CD4-positive, alpha-beta T cell treated with Interleukin-10 for 1 hour (primary cell): ENCODE results near the gene ABCA7.

Source experiments
- DNase-seq: peaks from one replicate; pipeline ENCODE4 v3.0.0-alpha.2; 2020

ABCA7 gene

GRCh38 chr19:1041835-1042685 lies 2.2 kb downstream of the ABCA7 start:
- no peak for DNase-seq

GRCh38 chr19:1042689-1043511 lies 3.0 kb downstream of the ABCA7 start:
- no peak for DNase-seq

- peak; percentile 83 for DNase-seq
Measured at GRCh38 chr19:1045247-1045603, 5.3 kb downstream of the ABCA7 start.

GRCh38 chr19:1046117-1046626 lies 6.3 kb downstream of the ABCA7 start:
- no peak for DNase-seq

GRCh38 chr19:1046836-1047695 lies 7.2 kb downstream of the ABCA7 start:
- DNase-seq, result no peak

GRCh38 chr19:1047696-1048147 lies 7.8 kb downstream of the ABCA7 start:
- DNase-seq, result no peak

- DNase-seq, result no peak
Measured at GRCh38 chr19:1049106-1049505, 9.2 kb downstream of the ABCA7 start.

- no peak for DNase-seq
Measured at GRCh38 chr19:1049800-1050199, 9.9 kb downstream of the ABCA7 start.

- DNase-seq, result no peak
Measured at GRCh38 chr19:1050989-1051788, 11.3 kb downstream of the ABCA7 start.

- DNase-seq, result no peak
Measured at GRCh38 chr19:1051791-1052190, 11.9 kb downstream of the ABCA7 start.

- no peak for DNase-seq
Measured at GRCh38 chr19:1052349-1052975, 12.6 kb downstream of the ABCA7 start.

GRCh38 chr19:1053176-1054101 lies 13.5 kb downstream of the ABCA7 start:
- DNase-seq, result no peak

GRCh38 chr19:1054102-1055027 lies 14.5 kb downstream of the ABCA7 start:
- DNase-seq, result no peak

GRCh38 chr19:1055028-1055425 lies 15.1 kb downstream of the ABCA7 start:
- no peak for DNase-seq

- DNase-seq, result no peak
Measured at GRCh38 chr19:1055886-1056620, 16.1 kb downstream of the ABCA7 start.

GRCh38 chr19:1057176-1057855 lies 17.4 kb downstream of the ABCA7 start:
- peak; percentile 76 for DNase-seq

GRCh38 chr19:1058112-1058511 lies 18.2 kb downstream of the ABCA7 start:
- DNase-seq, result no peak

- DNase-seq, result no peak
Measured at GRCh38 chr19:1060689-1061088, 20.8 kb downstream of the ABCA7 start.
